NK-92 treated with Interleukin-12 subunit alpha and Interleukin-12 subunit beta, amount 100 ng/mL, for 24 hours (cell line): ENCODE data around the gene TSR1.
A peak's percentile ranks its signal among the peaks of the same experiment; 100 is the strongest.

Source experiments
- DNase-seq: peaks from one replicate; lab custom pipeline; 2025; lab: John Stamatoyannopoulos, UW

Gene TSR1

DNA sequence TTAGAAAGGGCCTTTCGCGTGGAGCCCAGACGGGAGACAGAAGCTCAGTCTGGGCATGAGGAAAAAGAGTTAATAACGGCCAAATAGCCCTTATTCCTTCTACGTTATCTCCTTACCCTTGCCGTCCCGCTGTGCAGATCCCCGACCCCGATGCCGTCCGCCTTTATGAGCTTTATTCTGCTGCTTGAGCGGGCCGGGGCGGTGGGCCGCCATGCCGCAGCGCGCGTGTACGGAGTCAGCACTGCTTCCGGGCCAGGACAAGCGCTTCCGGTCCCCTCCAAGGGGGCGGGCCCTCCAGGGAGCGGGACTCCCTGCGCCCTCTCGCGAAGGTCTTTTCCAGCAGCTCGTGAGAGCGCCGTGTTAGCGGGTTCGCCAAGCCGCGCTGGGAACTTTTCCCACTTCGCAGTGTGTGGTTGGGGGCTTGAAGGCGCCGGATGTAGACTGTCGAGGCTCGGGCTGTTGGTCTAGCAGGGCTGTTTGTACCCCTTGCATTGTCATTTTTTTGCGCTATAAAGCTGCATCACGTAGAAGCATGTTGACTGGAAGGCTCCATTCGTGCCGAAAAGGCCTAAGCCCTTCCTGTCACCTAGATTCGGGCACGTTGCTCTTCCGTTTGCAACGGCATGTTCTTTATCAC, at the start of gene TSR1:
TSR1 (minus strand) TSS at position 243 of the 637 bp plus-strand sequence; CDS start at position 213, 30 bp downstream.
- DNase-seq, result peak; percentile 71

DNA sequence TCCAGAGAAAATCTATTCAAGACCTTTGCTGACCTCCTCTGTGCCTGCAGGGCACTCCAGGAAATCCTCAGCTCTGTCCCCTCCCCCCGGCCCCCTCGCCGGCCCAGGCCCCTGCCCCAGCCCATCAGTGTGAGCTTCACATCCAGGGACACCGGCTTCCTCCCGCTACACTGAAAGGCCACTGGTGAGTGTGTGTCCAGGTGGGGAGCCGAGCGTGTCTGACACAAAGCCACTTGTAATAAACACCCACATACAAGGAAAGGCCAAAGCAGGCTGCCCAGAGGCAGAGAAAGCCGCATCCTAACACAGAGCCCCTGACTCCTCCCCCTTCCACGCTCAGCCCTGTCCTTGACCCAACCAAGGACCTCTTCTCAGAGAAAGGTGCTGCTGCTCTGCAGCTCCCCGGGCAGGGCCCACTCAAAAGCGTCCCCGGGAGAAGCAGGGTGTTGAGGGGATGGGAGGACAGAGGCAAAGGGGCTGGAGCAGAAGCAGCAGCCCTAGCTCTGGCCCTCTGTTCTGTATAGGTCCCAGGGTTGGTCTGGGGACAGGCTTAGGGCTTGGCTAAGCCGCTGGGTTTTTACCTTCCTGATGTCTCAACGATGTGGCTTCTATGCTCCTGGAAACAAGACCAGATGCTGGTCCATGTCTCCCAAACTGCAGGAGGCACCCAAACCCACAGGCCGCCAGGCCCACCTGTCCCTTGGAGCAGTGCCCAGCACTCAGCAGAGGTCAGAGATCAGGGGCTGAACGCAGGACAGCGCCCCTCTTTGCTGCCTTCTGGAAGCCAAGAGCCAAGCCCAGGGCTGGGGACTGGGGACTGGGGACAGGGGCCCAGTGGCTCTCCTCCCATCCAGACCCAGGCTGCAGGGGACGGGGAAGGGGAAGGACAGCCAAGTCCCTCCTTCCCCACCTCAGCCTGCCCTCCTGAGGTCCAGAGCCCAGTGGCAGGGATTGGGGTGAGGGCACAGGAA, 49.3 kb upstream of the TSR1 start:
- no peak for DNase-seq

DNA sequence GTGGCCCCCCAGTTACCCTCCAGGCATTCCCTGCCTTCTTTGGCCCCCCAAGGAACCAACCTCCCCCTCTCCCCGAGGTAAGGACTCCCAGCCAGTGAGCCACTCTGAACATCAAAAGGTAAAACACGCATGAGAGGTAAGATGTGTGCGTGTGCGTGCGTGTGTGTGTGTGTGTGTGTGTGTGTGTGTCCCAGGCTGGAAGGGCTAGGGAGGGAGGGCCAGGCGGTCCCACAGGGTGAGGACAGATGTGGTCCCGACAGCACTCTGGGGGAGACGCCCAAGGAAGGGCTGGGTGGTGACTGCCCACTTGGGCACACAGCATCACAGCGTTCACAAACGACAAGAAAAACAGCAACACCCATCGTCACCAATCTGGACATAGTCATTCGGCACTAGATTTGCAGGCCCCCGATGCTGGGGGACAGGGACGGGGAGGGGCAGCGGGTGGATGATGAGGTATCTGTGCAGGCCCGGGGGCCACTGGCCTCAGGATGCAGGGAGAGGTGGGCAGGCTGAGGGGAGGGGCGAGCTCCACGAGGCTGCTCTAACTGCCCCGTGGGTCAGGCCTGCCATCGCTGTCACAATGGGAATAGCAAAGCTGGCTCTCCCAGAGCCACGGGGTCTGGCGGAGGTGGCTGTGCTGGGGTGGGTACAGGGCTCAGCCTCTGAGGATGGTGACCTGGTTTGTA, 48.3 kb upstream of the TSR1 start:
- no peak for DNase-seq

DNA sequence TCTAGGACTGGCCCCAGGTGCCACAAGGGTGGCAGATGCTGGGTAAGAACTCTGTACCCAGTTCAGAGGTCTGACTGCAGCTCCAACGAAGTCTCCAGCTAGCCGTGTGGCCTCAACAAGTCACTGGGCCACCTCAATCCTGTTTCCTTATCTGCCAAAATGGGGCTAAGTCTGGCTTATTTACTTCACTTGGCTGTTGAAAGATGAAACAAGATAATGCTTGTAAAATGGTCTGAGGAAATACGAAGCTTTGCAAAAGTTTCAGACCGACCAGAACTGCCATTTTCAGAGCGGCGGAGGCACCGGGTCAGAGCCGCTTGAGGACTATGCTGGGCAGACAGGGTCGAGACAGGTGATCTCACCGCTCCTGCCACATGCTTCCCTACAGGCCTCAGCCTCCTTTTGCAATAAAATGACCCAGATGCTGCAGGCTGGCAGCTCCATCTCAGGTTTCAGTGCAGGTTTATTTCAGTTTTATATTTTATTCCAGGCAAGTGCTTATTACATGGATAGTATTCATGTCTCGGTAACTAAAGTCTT, 47.4 kb upstream of the TSR1 start:
- DNase-seq, result no peak

DNA sequence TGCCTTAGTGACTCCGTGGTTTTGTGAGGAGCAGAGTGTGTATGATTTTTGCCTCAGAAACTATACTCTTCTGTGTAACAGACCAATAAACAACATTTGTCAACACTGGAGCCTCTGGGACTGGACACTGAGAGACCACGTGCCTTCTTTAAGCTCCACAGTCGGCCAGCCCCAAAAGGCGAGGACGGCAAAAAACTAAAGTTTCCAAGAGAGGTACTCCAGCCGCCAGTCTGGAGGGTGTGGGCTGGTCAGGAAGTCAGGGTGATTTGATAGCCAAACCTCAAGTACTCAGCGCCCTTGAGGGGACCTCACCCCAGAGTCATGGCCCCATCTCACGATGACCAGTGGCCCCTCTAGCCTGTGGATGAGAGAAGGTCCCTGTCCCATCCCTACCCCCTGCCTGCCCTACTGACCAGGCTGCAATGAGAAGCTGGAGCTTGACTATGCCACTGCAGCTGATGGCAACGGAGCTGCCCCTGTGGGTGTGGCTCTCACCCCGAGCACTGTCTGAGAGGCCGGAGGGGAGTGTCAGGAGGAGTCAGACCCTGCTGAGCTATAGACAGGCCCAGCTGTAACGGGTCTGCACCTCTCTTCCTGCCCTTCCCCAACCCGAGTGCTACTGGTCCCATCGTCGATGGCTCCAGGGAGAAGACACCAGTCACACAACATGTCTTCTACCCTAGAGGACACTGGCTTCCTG, 44.8 kb upstream of the TSR1 start:
- no peak for DNase-seq

DNA sequence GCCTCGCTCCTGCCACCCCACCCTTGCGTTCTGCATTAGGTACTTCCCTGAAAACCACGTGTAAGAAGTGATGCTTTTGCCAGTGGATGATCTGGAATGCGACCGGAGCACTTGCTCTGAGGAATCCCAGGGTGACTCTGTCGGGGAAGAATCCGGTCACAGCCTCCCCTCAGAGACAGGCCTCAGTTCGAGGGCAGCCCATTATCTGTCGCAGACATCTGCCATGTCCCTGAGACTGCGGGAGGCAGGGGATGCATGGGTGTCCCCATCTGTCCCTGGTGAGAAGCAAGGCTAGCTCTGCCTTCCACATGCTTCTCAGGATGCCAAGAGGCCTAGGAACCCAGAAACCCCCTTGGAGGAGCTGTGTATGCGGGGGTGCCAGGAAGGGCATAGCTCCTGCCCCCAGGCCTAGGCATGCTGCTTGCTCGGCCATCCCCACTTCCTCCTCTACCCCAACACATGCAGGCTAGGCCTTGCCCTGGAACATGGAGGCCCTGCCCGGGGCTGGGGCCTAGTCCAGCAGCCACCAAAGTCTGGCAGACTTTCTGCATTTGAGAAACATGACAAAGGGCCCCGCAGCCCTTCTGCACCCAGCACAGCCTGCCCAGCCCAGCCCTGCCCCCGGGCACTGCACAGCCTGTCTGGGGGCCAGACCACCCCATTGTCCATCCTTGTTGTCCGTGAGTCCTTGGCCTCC, 44.1 kb upstream of the TSR1 start:
- DNase-seq, result no peak

DNA sequence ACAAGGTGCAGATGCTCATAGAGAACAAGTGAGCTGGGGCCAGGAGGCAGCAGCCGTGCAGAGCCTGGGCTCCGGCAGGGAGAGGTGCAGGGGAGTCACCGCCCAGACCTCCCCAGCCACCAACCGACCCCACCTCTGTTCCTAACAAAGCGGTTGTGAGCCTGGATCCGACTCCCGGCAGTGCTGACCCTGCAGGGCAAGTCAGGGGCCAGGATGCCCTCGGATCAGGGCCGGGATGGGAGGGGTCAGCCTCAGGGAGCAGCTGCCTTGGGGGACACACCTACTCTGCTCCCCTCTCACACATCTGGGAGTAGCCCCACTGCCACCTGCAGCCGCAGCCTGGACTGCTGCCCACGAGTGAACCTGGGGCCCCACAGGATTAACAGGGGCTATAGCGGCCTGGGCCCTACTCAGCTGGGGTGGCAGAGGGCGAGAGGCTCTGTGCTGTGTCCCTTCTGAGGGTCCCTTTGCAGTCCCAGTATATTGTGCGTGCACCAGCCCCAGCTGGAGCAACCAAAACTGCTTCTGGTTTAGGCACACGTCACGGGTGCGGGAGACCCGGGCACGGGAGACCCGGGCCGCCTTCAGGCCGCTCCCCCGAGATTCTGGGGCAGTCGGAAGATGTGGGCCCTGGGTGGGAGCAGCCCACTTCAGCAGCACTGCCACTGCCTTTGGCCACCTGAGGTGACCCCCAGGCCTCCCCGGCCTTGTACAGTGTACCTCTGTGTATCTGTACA, 43.4 kb upstream of the TSR1 start:
- DNase-seq, result no peak

DNA sequence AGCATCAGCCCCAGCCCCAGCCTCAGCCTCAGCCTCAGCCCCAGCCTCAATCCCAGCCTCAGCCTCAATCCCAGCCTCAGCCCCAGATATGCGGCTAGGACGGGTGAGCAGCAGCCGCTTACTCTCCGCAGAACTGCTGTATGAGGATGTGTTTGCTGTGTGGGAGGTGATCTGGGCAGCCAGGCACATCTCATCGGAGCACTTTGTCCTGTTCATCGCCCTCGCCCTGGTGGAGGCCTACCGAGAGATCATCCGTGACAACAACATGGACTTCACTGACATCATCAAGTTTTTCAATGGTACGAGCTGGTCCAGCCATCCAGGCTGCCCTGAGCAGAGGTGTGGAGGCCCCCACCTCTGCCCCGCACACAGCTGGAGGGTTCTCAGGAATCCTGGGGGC, 42.6 kb upstream of the TSR1 start:
- no peak for DNase-seq

DNA sequence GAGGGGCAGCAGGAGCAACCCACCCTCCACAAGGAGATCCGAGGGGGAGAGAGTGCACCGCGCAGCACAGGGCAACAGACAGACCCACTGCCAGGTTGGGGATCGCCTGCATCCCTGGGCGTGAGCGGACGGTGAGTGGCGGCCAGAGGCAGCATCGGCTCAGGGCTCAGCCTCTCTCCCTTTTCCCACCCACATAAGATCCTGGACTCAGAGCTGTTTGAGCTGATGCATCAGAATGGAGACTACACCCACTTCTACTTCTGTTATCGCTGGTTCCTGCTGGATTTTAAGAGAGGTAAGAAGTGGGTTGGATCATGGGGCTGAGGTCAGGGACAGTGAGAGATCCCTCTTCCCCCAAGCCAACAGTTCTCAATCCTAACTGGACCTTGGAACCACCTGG, 41.4 kb upstream of the TSR1 start:
- no peak for DNase-seq

DNA sequence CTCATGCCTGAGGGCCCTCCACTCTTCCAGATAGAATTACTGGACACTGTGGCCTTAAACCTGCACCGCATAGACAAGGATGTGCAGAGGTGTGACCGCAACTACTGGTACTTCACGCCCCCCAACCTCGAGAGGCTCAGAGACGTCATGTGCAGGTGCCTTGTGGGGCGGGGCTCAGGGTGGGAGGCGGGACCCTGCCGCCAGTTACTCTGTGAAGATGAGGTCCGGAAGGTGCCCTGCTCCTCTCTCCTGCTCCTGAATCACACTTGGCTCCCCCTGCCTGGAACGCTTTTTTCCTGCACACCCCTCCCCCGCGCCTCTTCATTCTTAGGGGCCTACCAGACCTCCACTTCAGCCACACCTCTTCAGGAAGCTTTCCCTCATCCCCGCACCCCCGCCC, 39.9 kb upstream of the TSR1 start:
- DNase-seq, result no peak

DNA sequence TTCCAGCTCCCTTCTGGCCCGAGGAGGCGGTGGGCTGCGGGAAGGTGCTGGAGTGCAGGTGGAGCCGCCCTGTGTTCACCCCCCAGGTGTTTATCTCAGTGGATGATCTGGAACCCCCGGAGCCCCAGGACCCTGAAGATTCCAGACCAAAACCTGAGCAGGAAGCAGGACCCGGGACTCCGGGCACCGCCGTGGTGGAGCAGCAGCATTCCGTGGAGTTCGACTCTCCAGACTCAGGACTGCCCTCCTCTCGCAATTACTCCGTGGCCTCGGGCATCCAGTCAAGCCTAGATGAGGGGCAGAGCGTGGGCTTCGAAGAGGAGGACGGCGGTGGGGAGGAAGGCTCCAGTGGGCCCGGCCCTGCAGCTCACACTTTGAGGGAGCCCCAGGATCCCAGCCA, 39.1 kb upstream of the TSR1 start:
- DNase-seq, result no peak

DNA sequence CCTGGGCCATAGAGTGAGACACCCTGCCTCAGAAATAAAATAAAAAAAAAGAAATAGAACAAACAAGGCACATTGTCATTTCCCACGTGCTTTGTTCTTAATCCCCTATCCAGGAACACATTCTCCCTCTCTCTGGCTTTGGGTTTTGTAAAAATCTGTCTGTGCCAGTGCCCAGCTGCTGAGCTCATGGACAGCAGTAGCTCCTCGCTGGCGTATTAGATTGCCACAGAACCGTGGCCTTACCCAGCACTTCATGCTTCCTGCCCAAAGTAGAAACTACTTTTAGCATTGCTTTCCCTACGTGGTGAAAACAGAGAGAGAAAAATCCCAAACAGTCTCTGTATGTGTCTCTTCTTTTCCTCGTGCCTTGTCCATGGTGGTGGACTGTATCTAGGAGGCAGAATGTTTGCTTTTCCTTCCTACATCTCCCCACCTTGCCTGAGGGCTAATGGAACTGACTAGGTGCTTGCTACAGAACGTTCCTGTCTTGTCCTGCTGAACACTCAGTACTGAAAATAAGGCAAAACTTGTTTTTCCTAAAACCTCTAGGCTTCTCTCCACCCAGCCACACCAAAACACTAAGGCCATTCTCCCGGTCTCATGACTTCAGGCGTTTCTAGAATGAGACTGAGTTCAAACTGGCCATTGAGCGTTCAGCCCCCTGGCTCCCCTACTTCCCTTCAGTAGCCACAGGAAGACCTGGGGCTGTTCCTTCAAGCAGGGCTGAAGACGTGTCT, 38.5 kb upstream of the TSR1 start:
- DNase-seq, result no peak

DNA sequence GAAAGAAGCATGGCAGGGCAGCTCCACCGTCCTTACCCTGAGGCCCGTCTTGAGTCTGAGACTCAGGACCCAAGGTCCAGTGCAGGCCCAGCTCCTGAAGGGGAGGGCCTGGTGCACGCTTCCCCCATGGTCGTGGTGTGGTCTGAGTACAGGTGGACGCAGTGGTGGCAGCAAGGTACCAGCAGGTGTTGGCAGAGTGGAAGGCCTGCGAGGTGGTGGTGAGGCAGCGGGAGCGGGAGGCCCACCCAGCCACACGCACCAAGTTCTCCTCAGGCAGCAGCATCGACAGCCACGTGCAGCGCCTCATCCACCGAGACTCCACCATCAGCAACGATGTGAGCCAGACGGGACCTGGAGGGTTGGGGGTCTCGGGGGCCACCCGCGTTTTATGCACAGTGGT, 36.9 kb upstream of the TSR1 start:
- no peak for DNase-seq

DNA sequence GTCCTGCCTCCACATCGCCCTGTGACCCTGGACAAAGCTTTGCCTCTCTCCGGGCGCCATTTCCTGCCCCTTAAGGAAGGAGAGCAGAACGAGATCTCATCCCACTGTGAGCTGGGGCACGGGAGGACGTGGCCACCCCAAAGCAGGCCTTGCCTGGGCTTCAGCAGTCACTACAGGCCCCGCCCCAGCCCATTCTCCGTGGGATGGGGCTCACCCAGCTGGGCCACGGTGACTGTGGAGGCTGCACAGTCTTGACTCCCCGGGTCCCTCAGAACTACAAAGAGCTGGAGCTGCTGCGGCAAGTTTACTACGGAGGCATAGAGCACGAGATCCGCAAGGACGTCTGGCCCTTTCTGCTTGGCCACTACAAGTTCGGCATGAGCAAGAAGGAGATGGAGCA, 36.4 kb upstream of the TSR1 start:
- no peak for DNase-seq

DNA sequence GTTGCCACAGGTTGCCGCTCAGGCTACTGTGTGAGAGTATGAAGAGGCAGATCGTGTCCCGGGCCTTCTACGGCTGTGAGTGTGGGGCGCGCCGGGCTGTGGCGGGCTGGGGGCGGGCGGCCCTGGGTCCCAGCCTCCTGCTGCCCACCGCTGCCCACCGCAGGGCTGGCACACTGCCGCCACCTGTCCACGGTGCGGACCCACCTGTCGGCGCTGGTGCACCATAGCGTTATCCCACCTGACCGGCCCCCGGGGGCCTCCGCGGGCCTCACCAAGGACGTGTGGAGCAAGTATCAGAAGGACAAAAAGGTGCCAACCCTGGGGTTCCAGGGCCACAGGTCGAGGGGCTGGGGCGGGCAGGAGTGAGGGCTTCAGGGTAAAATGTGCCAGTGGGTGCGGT, 35.9 kb upstream of the TSR1 start:
- DNase-seq, result no peak

DNA sequence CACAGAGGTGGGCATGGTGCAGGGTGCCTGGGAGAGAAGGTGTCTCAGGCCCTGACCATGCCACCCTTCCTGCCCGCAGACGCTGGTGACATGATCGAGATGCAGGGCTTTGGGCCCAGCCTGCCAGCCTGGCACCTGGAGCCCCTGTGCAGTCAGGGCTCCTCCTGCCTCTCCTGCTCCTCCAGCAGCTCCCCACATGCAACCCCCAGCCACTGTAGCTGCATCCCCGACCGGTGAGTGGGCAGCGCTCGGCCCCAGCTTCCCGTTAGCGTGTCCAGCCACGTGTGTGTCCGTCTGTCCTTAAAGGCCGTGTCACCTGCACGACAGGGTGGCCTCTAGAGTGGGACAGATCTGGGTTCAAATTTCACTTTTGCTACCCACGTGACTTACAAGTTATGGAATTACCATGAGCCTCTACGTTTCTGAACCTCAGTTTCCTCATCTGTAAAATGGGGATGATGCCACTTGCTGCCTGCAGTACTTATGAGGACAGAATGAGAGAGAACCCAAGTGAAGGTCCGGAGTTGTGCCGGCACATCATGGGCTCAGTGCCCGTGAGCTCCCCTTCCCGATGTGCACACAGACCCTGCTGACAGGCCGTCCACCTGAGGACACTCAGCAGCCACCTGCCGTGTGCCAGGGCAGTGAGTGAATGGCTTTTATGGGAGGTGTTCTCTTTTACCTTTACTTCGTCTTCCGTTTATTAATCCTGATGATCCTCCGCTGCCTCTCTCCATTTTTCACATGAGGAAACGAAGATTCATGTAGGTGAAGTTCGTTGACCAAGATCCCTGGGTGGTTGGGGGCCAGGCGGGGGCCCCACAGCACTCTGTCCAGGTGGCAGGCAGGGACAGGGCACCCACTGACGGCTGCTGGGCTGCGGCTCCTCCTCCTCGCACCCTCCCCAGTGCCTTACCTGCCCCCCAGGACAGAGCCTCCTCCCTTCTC, 35.2 kb upstream of the TSR1 start:
- DNase-seq, result no peak

DNA sequence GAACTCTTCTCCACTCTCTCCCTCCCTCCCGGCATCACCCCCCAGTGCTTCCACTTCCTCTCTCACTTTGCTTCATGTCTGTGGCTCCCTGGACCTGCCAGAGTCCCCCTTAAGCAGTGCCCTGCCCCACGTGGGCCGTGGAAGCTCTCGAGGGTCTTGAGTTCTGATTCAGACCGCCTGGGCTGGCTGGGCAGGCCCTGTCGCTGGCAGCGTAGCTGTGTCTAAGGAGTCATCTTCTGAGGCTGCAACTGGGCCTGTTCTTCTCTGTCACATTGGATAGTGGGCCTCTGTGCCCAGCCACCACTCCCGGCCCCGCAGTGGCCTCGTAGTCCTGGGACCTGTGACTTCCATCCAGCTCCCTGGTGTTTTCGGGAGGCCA, 33.9 kb upstream of the TSR1 start:
- DNase-seq, result no peak

DNA sequence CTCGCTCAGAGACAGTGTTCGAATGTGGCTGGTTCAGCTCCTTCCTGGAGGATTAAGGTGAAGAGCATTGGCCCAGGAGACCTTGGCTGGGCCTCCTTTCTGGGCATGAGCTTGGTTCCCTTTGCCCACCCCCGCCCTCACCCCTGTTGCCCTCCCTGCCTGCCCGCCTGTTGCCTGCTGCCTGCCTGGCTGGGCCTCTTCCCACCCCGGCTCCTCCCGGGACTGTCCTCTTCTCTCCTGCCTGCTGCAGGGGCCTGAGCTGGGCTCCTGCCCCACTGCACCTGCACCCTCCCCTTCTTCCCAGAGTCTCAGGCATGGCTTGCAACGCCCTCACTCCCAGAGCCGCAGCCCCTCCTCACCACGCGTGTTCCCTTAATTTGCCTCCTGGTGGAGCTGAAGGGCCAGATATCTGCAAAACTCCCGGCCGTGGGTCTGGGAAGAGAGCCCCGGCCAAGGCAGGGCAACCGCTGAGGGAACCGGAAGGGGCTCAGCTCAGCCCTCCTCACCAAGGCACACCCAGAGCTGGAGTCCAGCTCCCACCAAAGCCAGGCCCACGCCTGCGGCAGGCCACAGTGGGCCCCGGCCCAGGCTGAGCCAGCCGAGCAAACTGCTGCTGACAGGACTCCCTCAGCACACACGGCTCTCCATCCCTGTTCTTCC, 33.4 kb upstream of the TSR1 start:
- DNase-seq, result no peak
